8988T (cell line): ENCODE results near the gene PPP2R5A.

Experiments used
- DNase-seq: peaks from one replicate; pipeline ENCODE4 v3.0.0; 2011

Gene PPP2R5A

DNA sequence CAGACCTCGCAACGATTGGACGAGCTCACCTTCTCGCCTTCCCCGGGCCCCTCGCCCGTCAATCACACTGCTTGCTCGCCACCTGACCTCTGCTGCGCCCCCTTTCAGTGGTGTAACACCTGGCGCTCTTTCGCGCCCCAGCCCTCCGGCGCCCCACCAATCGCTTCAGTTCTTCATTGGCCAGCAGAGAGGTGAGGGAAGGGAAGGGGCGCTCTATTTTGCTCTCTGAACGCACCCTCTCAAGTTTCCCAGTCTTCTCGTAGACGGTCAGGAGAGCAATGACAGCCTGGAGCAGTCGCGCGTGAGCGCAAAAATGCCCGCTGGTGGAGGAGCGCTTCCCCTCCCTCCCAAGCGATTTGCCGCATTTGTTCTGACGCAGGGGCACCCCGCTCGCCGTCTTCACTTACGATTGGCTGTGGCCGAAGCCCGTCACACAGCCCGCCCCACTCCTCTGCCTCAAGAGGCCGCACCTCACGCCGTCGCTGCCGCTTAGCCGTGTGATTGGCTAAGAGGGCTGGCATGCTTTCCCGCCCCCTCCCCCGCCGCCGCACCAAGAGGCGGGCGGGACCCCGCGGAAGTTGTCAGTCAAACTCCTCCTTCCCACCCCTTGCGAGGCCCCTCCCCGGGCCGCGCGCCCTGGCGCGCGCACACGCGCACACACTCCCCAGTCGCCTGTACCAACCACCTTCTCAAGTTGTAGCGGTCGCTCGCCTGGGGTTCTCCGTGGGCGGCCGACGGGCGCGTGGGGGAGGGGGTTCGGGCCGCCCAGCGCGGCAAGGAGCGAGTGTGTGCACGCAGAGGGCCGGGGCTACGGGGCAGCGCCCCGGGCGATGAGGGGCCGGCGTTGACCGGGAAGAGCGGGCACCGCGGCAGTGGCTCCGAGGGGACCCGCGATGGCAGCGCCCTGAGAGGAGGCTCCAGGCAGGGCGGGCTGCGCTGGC lies at the start of gene PPP2R5A:
Gene PPP2R5A (plus strand): TSS at position 667 of the 941 bp plus-strand sequence. CDS start 701 bp downstream, outside the sequence.
- peak; percentile 73 for DNase-seq

GRCh38 chr1:212235857-212236256 lies 49.4 kb upstream of the PPP2R5A start:
- no peak for DNase-seq

GRCh38 chr1:212236664-212237220 lies 48.5 kb upstream of the PPP2R5A start:
- DNase-seq: no peak

- no peak for DNase-seq
Measured at GRCh38 chr1:212237651-212238050, 47.6 kb upstream of the PPP2R5A start.

DNA sequence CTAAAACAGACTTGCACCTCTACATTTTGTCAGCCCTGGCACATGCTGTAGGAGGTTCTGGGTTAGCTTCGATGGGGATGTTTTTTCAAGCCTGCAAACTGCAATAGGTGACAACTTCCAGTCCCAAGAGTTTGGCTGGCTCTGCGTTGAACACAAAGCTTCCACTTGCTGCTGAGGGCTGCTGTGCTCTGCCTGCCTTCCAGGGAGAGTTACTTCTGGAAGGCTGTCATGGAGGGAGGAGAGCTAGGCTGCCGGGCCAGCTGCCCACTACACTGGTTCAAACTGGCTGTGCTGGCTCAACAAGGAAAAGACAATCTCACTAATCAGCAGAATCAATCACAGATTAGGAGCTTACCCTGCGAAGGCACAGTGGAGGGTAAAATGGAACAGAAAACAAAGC lies 46.7 kb upstream of the PPP2R5A start:
- no peak for DNase-seq

GRCh38 chr1:212241501-212241900 lies 43.7 kb upstream of the PPP2R5A start:
- no peak for DNase-seq

DNA sequence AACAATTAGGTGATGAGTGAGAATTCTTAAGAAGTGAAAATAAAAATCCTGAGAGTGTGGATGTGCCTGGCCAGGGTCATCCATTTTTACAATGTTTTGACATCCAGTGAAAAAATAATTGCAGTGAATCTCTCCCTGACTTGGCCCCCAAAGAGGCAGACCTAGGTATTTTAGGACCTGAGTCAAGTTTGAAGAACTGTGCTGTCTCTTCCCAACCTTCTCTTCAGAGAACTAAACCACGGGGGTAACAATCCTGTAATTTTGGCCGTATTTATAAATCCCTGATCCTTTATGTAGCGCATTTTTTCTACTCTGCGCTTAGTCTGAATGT lies 43.3 kb upstream of the PPP2R5A start:
- DNase-seq: no peak

DNA sequence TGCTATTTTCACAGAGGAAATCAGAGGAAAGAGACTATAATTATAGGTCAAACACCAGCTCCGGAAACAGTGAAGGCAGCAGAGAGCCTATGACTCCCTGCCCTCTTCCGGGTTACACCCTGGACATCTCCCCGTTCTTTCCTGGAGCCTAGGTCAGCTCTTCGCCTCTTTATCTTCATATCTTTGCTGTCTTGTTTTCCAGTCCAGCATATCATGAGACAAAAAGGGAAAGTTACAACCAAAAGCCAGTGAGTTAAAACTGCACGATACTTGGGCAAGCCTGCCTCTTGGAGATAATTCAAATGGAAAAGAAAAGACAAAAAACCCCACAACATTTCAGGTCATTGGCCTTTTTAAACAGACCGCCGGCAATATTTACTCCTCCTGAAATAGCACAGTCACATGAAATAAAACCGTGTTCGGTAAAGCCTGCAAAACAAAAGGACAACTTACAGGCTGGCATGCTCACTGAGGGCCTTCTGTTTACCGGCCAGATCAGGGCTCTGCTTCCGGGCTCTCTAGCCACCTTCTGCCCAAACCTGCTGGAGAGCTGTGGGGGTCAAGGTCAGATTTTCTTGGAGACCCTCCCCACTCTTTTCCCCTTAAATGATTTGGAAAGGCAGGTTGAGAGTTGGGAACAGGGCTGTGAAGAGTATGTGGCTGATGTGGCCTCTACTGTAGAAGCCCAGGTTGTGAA lies 42.8 kb upstream of the PPP2R5A start:
- DNase-seq: no peak

GRCh38 chr1:212242985-212243308 lies 42.3 kb upstream of the PPP2R5A start:
- DNase-seq: no peak

DNA sequence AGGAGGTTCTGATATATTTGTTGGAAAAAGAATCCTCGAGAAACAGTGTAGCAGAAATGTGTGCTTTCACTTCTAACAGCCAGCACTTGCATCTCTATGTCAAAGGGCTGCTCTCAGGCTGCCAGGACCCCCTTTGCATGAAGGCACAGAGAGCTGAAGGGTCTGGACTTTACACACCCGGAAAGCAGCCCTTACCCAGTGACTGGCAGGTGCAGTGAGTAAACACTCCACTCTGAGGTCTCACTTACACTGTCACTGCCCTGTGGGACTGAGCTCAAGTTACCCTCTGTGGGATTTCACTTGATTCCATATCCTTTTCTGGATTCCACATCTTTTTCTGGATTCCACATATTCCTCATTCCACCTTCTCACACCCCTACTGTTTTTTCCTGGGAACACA lies 40.8 kb upstream of the PPP2R5A start:
- DNase-seq: no peak

DNA sequence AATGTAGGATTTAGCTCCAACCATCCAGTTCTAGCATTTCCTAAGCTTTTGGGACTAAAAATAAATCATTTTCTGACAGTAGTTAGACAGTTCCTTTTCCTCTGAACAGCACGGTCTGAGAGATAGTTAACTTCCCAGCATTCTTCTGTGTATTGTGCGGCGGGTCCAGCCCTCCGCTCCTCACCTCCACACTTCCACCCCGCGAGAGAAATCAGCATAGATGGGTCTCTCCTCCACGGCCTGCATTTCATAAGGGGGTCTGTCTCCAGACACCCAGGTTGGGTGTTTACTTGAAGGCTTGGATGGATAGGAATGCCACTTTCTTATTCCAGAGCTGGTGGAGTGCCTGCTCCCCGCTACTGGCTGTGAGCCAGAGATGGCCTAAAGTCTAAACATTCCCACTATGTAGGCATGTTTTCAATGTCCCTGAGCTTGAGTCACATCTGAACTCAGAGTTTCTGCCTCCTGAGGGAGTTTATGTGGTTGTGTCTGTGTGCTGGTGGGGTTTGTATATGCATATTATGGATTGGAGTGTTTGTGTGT lies 38.0 kb upstream of the PPP2R5A start:
- DNase-seq: no peak

GRCh38 chr1:212247988-212248387 lies 37.2 kb upstream of the PPP2R5A start:
- no peak for DNase-seq

DNA sequence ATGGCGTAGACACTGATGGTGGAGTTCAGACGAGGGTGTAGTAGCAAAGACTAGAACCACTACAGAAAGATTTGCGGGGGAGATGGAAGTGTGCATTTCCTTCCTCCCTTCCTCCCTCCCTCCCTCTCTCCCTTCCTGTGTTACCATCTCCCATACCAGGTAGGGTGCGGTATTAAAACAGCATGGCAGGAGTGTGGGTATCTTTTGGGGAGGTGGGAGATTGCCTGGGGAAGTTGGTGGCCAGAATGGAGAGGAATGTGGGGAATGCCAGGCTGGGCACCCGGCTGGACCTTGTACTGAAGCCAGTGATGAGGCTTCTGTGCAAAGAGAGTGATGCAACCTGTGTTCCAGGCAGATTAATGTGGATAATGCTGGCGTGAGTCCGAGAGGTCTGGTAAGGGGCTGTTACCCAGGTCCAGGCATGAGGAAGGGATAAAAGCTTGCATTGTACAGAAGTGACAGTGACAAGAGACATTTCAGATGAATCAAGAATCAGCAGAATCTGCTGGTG lies 30.3 kb upstream of the PPP2R5A start:
- no peak for DNase-seq

- DNase-seq: no peak
Measured at GRCh38 chr1:212255705-212256307, 29.4 kb upstream of the PPP2R5A start.

GRCh38 chr1:212256369-212256768 lies 28.8 kb upstream of the PPP2R5A start:
- DNase-seq: no peak

DNA sequence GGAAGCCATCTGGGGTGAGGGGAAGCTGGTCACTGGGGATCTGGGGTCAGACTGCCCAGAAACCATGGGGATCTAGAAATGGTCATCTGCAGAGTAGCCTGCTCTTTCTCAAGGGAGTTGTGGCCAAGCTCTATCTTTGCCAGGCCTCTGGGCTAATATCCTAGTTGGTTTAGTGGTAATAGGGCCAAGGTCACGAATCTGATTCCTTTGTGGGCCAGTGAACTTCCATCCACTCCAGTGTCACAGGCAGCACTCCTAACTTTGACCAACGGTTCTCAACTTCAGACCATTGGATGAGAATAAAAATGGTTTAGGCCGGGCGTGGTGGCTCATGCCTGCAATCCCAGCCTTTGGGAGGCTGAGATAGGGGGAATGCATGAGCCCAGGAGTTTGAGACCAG lies 28.1 kb upstream of the PPP2R5A start:
- no peak for DNase-seq

DNA sequence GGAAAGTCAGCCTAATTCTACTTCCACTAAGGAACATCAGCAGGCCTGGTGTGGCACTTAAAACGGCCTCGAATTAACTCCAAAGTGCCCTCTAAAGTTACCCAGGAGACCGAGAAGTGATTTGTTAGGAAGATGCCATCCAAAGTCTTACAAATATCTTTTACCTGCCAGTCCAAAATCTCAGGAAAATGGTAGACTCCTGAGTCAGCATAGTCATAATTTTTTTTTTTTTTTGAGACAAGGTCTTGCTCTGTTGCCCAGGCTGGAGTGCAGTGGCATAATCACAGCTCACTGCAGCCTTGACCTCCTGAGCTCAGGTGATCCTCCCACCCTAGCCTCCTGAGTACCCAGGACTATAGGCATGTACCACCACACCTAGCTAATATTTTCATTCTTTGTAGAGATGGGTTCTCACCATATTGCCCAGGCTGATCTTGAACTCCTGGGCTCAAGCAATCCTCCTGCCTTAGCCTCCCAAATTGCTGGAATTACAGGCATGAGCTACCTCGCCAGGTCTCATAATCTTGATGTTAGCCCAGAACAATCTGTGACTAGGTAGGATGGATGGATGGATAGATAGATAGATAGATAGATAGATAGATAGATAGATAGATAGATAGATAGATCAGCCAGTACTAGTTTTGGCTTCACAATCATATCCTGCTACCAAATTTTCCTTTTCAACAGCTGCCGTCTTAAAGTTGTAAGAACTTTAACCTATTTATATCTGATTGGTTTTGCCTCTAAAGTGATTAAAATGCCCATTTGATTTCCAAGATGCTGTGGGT lies 25.3 kb upstream of the PPP2R5A start:
- DNase-seq: no peak

- DNase-seq: no peak
Measured at GRCh38 chr1:212260557-212261355, 24.5 kb upstream of the PPP2R5A start.

DNA sequence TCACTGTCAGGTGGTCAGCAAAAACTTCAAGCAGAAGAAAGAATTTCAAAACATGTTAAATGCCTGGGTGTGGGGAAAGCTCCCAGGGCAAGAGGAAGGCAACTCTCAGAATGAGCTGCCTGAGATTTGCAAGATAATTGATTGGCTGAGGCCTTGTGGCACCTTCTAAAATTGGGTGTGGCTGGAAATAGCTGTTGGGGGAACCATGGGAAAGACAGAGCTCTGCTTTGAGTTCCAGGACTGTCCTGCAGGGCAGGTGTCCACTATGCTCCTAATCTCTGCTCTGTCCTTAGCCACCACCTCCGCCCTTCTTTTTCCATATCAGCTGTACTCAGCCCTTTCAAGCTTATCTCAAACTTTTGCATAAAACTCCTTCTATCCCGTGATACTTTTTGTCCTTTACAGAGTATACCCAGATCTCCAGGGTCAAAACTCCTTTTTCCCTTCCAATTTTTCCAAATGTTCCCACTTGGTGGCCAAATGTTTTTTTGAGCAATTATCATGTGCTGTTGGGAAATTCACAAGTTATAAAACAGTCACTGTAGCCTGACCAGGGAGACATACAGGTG lies 23.8 kb upstream of the PPP2R5A start:
- no peak for DNase-seq

DNA sequence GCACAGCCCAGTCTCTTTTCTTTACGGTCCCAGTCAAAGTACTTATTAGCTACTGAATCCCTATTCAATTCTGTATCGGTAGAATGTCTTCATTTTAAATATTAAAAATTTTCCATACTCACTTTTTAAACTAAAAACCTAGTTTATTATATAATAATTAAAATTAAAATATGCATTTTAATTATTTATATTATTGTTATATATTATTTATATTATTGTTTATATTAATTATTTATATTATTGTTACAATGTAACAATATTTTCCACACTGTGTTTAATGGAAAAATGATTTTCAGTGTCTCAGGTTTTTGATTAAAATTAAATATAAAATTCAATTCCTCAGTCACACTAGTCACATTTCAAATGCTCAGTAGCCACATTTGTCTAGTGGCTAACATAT lies 18.2 kb upstream of the PPP2R5A start:
- DNase-seq: no peak

- DNase-seq: no peak
Measured at GRCh38 chr1:212267460-212267859, 17.8 kb upstream of the PPP2R5A start.
